A673 (cell line): ENCODE measurements around the gene SRRM3. TPM values are rescaled to one million over a fixed set of nuclear protein-coding genes. Genes with fewer than 3 reads are reported as not detected.
"Not testable (repeated sequence)": the region's sequence is repeated elsewhere in the genome, so short reads cannot be mapped to it uniquely, and the experiment has no call there.

Experiments
- BruUV-seq: library from RNA; stranded (reverse); fragments of 400-500 nt; replicated peaks from 2 replicates; lab custom pipeline; 2021; lab: Mats Ljungman, UMichigan
- CTCF ChIA-PET: fragments of 300-600 bp; sonication (Branson Sonifier 250); formaldehyde crosslinking; loops from one replicate; lab custom pipeline; 2022; ENCODE audit warnings: antibody characterized with exemption; lab: Charles Lee
- POLR2A ChIA-PET: fragments of 300-600 bp; sonication (Branson Sonifier 250); formaldehyde crosslinking; loops from one replicate; lab custom pipeline; 2022; ENCODE audit warnings: antibody characterized with exemption; ENCODE audit not compliant: low non-redundant PET; lab: Charles Lee
- DNase-seq: peaks from one replicate; pipeline ENCODE4 v3.0.0-alpha.2; 2015; ENCODE audit warnings: low spot score
- H3K27ac ChIP-seq: fragments of 200-600 bp; sonication (generic); 2 replicates; pipeline ENCODE4 v1.5.1; 2016; ENCODE audit warnings: mixed run types, low read depth, mild to moderate bottlenecking, mixed read lengths, antibody characterized with exemption, low read length; ENCODE audit not compliant: poor library complexity, severe bottlenecking
- H3K27me3 ChIP-seq: fragments of 200-600 bp; sonication (generic); replicated peaks from 2 replicates; pipeline ENCODE4 v1.6.1; 2017; ENCODE audit warnings: mixed run types, low read depth, mild to moderate bottlenecking, mixed read lengths, antibody characterized with exemption, low read length; ENCODE audit not compliant: insufficient read depth, poor library complexity
- H3K36me3 ChIP-seq: fragments of 200-600 bp; sonication (generic); 2 replicates; pipeline ENCODE4 v1.6.1; 2016; ENCODE audit warnings: mixed run types, mild to moderate bottlenecking, mixed read lengths, antibody characterized with exemption, low read length; ENCODE audit not compliant: insufficient read depth, poor library complexity, severe bottlenecking
- H3K4me1 ChIP-seq: fragments of 200-600 bp; sonication (generic); 2 replicates; pipeline ENCODE4 v1.6.1; 2017; ENCODE audit warnings: mixed run types, mild to moderate bottlenecking, mixed read lengths, antibody characterized with exemption, low read length; ENCODE audit not compliant: insufficient read depth, poor library complexity, severe bottlenecking
- H3K4me3 ChIP-seq: fragments of 200-600 bp; sonication (generic); 2 replicates; pipeline ENCODE4 v1.5.1; 2016; ENCODE audit warnings: low read depth, mixed run types, mild to moderate bottlenecking, mixed read lengths, low read length; ENCODE audit not compliant: poor library complexity, severe bottlenecking
- H3K9me3 ChIP-seq: fragments of 200-600 bp; sonication (generic); 2 replicates; pipeline ENCODE4 v1.6.1; 2016; ENCODE audit warnings: mixed run types, low read depth, mild to moderate bottlenecking, mixed read lengths, antibody characterized with exemption, low read length; ENCODE audit not compliant: poor library complexity, severe bottlenecking
- EZH2 ChIP-seq: fragments of 200-600 bp; sonication (generic); IDR thresholded peaks from 2 replicates; pipeline ENCODE4 v1.6.1; 2017; ENCODE audit warnings: borderline replicate concordance, low read depth, mild to moderate bottlenecking, mixed read lengths, antibody characterized with exemption, low read length; ENCODE audit not compliant: poor library complexity, severe bottlenecking
- intact Hi-C: fragments of 100-400 bp; cut with micrococcal nuclease; formaldehyde crosslinking; loops from one replicate; pipeline ENCODE4 v1.10.0; 2022; ENCODE audit not compliant: unreplicated experiment
- total RNA-seq: library from RNA; stranded (reverse); gene quantifications from 2 replicates; pipeline ENCODE4 v1.2.3, GENCODE V29; 2021
- TF ChIP-seq, protein P1 (sequence below): fragments of 300-800, 200-600 bp; sonication (generic); conservative IDR thresholded peaks from 2 replicates; pipeline ENCODE4 v1.5.1; 2017; ENCODE audit warnings: low read depth, mild to moderate bottlenecking, antibody characterized with exemption, low read length, moderate library complexity, mixed read lengths

The SRRM3 gene
- total RNA-seq, 1 experiment from 2014 or later = 1.8 TPM

DNA sequence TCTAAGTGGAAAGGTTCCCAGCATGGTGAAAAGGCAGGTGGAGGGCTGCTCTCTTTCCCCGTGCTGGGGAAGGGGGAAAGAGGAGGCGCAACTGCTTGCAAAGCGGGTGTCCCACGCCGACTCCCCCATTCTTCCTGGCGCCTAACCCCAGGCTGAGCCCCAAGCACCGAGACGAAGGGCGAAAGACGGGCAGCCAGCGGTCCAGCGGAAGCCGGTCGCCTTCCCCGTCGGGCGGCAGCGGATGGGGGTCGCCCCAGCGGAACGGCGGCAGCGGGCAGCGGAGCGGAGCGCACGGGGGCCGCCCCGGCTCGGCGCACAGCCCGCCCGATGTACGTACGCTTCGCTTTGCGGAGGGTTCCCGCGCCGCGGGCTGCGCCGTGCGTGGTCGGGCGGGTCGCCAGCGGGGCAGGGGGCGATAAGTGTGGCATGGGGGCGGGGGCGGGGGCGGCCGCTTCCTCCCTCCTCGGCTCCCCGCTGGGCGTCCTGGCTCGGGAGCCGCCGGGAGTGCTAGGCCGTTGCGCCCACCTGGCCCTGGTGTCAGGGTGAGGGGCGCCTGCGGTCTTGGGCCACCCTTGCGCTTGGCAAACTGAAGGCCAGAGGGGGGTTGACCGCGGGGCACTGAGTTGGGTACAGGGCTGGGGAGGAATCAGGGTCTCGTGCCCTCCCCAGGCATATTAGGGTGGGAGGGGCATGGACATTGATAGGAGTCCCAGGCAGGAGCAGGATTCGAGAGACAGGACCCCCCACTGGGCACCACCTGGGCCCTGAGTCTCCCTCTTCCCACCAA, 65.6 kb downstream of the SRRM3 start:
- TF ChIP-seq EZH2 = no peak
- TF ChIP-seq, protein P1, sequence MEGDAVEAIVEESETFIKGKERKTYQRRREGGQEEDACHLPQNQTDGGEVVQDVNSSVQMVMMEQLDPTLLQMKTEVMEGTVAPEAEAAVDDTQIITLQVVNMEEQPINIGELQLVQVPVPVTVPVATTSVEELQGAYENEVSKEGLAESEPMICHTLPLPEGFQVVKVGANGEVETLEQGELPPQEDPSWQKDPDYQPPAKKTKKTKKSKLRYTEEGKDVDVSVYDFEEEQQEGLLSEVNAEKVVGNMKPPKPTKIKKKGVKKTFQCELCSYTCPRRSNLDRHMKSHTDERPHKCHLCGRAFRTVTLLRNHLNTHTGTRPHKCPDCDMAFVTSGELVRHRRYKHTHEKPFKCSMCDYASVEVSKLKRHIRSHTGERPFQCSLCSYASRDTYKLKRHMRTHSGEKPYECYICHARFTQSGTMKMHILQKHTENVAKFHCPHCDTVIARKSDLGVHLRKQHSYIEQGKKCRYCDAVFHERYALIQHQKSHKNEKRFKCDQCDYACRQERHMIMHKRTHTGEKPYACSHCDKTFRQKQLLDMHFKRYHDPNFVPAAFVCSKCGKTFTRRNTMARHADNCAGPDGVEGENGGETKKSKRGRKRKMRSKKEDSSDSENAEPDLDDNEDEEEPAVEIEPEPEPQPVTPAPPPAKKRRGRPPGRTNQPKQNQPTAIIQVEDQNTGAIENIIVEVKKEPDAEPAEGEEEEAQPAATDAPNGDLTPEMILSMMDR = no peak
- Histone ChIP-seq H3K4me3 (peak overlapping the region; percentile 50), H3K27me3 (no peaks in the 10 kb centered on the region), H3K36me3 (no peaks in the 10 kb centered on the region), H3K4me1 (peaks cover 12% of the 10 kb centered on the region), H3K9me3 (no peaks in the 10 kb centered on the region), H3K27ac (no peak overlapping the region)
- CTCF ChIA-PET = interaction anchor here (0.6 kb wide), 1 partner anchor 79 kb away, joined by 3 read pairs; no protein-coding TSS in a partner anchor
- BruUV-seq = no TSS peak
- POLR2A ChIA-PET = no interaction called here
- no peak for DNase-seq
- intact Hi-C loops = no loop called here

DNA sequence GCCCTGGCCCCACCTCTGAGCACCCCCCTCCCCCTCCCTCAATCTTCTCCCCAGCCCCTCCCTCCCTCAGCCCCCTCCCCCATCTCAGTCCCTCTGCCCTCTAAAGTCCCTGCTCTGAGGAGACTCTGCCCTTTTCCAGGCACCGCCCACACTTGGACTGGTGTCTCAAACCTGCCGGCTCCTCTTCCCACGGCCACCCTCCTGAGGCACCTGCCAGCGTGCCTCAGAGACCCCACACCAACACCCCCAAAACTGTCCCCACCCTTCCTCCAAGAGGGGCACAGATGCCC, 66.1 kb downstream of the SRRM3 start:
- H3K9me3 ChIP-seq = no peaks in the 10 kb centered on the region
- no peak overlapping the region for H3K27ac ChIP-seq
- H3K27me3 ChIP-seq = no peaks in the 10 kb centered on the region
- ChIA-PET CTCF (no interaction called here), POLR2A (no interaction called here)
- no peak for TF ChIP-seq EZH2
- TF ChIP-seq, protein P1 = no peak
- no peak for DNase-seq
- peaks cover 12% of the 10 kb centered on the region for H3K4me1 ChIP-seq
- no peaks in the 10 kb centered on the region for H3K36me3 ChIP-seq
- BruUV-seq = no TSS peak
- intact Hi-C loops = no loop called here
- no peak overlapping the region for H3K4me3 ChIP-seq

DNA sequence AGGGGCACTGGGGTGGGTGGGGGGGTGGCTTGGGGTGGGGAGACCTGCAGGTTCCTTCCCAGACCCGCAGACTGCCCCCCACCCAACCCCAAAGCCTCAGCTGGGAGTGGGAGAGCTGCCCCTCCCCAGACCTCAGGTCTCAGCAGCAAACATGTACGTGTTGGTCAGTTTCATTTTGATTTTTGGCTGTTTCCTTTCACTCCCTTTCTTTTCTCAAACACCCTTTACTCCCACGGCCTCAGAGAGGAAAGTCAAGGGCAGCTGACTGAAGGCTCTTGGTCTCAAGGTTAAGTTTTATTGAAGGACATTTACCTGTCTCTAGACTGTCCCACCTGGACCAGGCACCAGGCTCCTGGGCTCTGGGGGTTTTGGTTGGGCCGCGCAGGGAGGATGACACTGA, 66.7 kb downstream of the SRRM3 start:
- POLR2A ChIA-PET = no interaction called here
- DNase-seq = no peak
- CTCF ChIA-PET = no interaction called here
- intact Hi-C loops = no loop called here
- Histone ChIP-seq H3K4me1 (peaks cover 12% of the 10 kb centered on the region), H3K27me3 (no peaks in the 10 kb centered on the region), H3K9me3 (no peaks in the 10 kb centered on the region), H3K36me3 (no peaks in the 10 kb centered on the region), H3K27ac (no peak overlapping the region), H3K4me3 (no peak overlapping the region)
- TF ChIP-seq EZH2 = no peak
- no TSS peak for BruUV-seq

DNA sequence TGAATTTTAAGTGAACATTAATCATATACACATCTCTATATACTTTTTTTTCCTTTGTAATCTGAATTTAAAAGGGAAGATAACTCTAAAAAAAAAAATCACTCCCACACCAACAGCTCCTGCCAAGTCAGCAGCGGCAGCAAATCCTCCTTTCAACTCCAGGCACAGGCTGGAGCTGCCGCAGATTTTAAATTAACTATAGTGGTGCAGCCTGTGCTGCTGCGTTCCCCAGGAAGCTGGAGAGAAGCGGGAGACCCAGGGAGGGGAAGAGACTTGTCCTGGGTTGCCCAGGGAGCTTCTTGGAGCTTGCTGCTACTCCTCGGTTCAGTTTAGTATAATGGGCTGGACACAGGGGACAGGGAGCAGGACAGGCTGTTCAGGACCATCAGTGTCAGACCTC, 68.2 kb downstream of the SRRM3 start:
- H3K27me3 ChIP-seq = no peaks in the 10 kb centered on the region
- no peaks in the 10 kb centered on the region for H3K9me3 ChIP-seq
- no peak overlapping the region for H3K27ac ChIP-seq
- ChIA-PET POLR2A (no interaction called here), CTCF (no interaction called here)
- intact Hi-C loops = no loop called here
- DNase-seq = no peak
- no peaks in the 10 kb centered on the region for H3K36me3 ChIP-seq
- H3K4me3 ChIP-seq = no peak overlapping the region
- peaks cover 12% of the 10 kb centered on the region for H3K4me1 ChIP-seq
- no TSS peak for BruUV-seq
- no peak for TF ChIP-seq EZH2
- TF ChIP-seq, protein P1 = no peak

DNA sequence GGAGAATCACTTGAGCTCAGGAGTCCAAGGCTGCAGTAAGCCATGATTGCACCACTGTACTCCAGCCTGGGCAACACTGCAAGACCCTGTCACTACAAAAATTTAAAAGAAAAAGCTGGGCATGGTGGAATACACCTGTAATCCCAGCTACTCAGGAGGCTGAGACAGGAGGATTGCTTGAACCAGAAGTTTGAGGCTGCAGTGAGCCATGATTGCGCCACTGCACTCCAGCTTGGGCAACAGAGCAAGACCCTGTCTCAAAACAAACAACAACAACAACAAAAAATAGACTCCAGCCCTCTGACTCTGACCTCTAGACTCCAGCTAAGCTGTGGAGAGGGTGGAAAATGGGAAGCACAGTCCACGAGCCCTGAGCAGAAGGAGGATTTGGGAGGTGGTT, 69.7 kb downstream of the SRRM3 start:
- DNase-seq, CTCF ChIA-PET, intact Hi-C loops, H3K27me3 ChIP-seq, H3K9me3 ChIP-seq, H3K36me3 ChIP-seq, H3K4me3 ChIP-seq, BruUV-seq, H3K27ac ChIP-seq: not testable (repeated sequence)
- peaks cover 12% of the 10 kb centered on the region for H3K4me1 ChIP-seq
- POLR2A ChIA-PET = interaction anchor here (0.6 kb wide), 1 partner anchor 9 kb away, joined by 11 read pairs; no protein-coding TSS in a partner anchor
